ENCODE measurements around the gene AMIGO2. TPM values are rescaled to one million over a fixed set of nuclear protein-coding genes. Genes with fewer than 3 reads are reported as not detected.

The AMIGO2 gene
- total RNA-seq, 1 donor from 2014 or later: 16.9 TPM

GRCh38 chr12:47098099-47098498 is 18.3 kb upstream of the AMIGO2 start:
- DNase-seq (ENCODE audit: extremely low spot score, unreplicated experiment): no peak
- TF ChIP-seq CTCF (IDR thresholded peaks at IDR 0.05): no peak
- Mint-ChIP-seq H3K27me3 (ENCODE audit: unreplicated experiment) (no peaks in the 10 kb centered on the region), H3K4me1 (ENCODE audit: unreplicated experiment) (peaks cover 42% of the 10 kb centered on the region), H3K27ac (ENCODE audit: unreplicated experiment) (no peak overlapping the region), H3K36me3 (ENCODE audit: unreplicated experiment) (no peaks in the 10 kb centered on the region), H3K4me3 (ENCODE audit: unreplicated experiment) (no peak overlapping the region), H3K9me3 (ENCODE audit: unreplicated experiment) (no peaks in the 10 kb centered on the region)

GRCh38 chr12:47097276-47097896 is 17.6 kb upstream of the AMIGO2 start:
- Mint-ChIP-seq H3K27ac (ENCODE audit: unreplicated experiment) (peak overlapping the region; percentile 50), H3K27me3 (ENCODE audit: unreplicated experiment) (no peaks in the 10 kb centered on the region), H3K4me3 (ENCODE audit: unreplicated experiment) (no peak overlapping the region), H3K9me3 (ENCODE audit: unreplicated experiment) (no peaks in the 10 kb centered on the region), H3K36me3 (ENCODE audit: unreplicated experiment) (no peaks in the 10 kb centered on the region), H3K4me1 (ENCODE audit: unreplicated experiment) (peaks cover 42% of the 10 kb centered on the region)
- no peak for TF ChIP-seq CTCF (IDR thresholded peaks at IDR 0.05)
- no peak for DNase-seq (ENCODE audit: extremely low spot score, unreplicated experiment)

GRCh38 chr12:47095446-47096236 is 15.9 kb upstream of the AMIGO2 start:
- DNase-seq (ENCODE audit: extremely low spot score, unreplicated experiment): no peak
- no peak for TF ChIP-seq CTCF (IDR thresholded peaks at IDR 0.05)
- no peak overlapping the region for H3K4me3 Mint-ChIP-seq (ENCODE audit: unreplicated experiment)

GRCh38 chr12:47094804-47095203 is 15.0 kb upstream of the AMIGO2 start:
- TF ChIP-seq CTCF (IDR thresholded peaks at IDR 0.05): no peak
- H3K9me3 Mint-ChIP-seq (ENCODE audit: unreplicated experiment): peaks cover 7% of the 10 kb centered on the region
- H3K27me3 Mint-ChIP-seq (ENCODE audit: unreplicated experiment): no peaks in the 10 kb centered on the region
- H3K4me3 Mint-ChIP-seq (ENCODE audit: unreplicated experiment): no peak overlapping the region
- no peak overlapping the region for H3K27ac Mint-ChIP-seq (ENCODE audit: unreplicated experiment)
- no peaks in the 10 kb centered on the region for H3K36me3 Mint-ChIP-seq (ENCODE audit: unreplicated experiment)
- peaks cover 33% of the 10 kb centered on the region for H3K4me1 Mint-ChIP-seq (ENCODE audit: unreplicated experiment)
- no peak for DNase-seq (ENCODE audit: extremely low spot score, unreplicated experiment)

More at GRCh38 chr12:47095446-47096236, 15.9 kb upstream of the AMIGO2 start:
- Mint-ChIP-seq H3K27me3 (ENCODE audit: unreplicated experiment) (no peaks in the 10 kb centered on the region), H3K9me3 (ENCODE audit: unreplicated experiment) (peaks cover 4% of the 10 kb centered on the region), H3K27ac (ENCODE audit: unreplicated experiment) (peak overlapping the region; percentile 12), H3K36me3 (ENCODE audit: unreplicated experiment) (no peaks in the 10 kb centered on the region), H3K4me1 (ENCODE audit: unreplicated experiment) (peaks cover 41% of the 10 kb centered on the region)

- H3K4me1 Mint-ChIP-seq (ENCODE audit: unreplicated experiment): peaks cover 45% of the 10 kb centered on the region
- no peak for DNase-seq (ENCODE audit: extremely low spot score, unreplicated experiment)
- no peaks in the 10 kb centered on the region for H3K27me3 Mint-ChIP-seq (ENCODE audit: unreplicated experiment)
- TF ChIP-seq CTCF (IDR thresholded peaks at IDR 0.05): no peak
- H3K4me3 Mint-ChIP-seq (ENCODE audit: unreplicated experiment): no peak overlapping the region
- no peaks in the 10 kb centered on the region for H3K36me3 Mint-ChIP-seq (ENCODE audit: unreplicated experiment)
- peaks cover 7% of the 10 kb centered on the region for H3K9me3 Mint-ChIP-seq (ENCODE audit: unreplicated experiment)
- no peak overlapping the region for H3K27ac Mint-ChIP-seq (ENCODE audit: unreplicated experiment)
These were observed 11.2 kb upstream of the AMIGO2 start for GRCh38 chr12:47091009-47091408.
